Aorta (tissue), 5 donors: ENCODE results near the gene MYO1A. TPM values are rescaled to one million over a fixed set of nuclear protein-coding genes. Genes with fewer than 3 reads are reported as not detected.
A peak's percentile ranks its signal among the peaks of the same experiment; 100 is the strongest.

Experiments
- ATAC-seq: fragments of 200-7000 bp; cut with Tn5 transposase; one replicate; pipeline ENCODE4 v1.9.1; 2022; ENCODE audit warnings: moderate library complexity; ENCODE audit not compliant: low FRiP score
- DNase-seq, 2 donors: peaks; one replicate each; pipeline ENCODE4 v3.0.0-alpha.2; 2020
- H3K27ac ChIP-seq, 2 donors: one replicate each; pipeline ENCODE4 v1.5.1; 2013; ENCODE audit warnings: low read length in 2 of 2, mild to moderate bottlenecking in 2 of 2, moderate library complexity in 2 of 2, control low read depth in 1 of 2, inconsistent platforms in 1 of 2, low read depth in 1 of 2
- H3K27me3 ChIP-seq, 2 donors: one replicate each; pipeline ENCODE4 v1.6.1; 2013; ENCODE audit warnings: control low read depth in 1 of 2, low read length in 1 of 2, mild to moderate bottlenecking in 1 of 2, moderate library complexity in 1 of 2; ENCODE audit not compliant: insufficient read depth in 2 of 2, control insufficient read depth in 1 of 2
- H3K36me3 ChIP-seq, 2 donors: one replicate each; pipeline ENCODE4 v1.6.1; 2013; ENCODE audit warnings: control low read depth in 1 of 2, low read length in 1 of 2, mild to moderate bottlenecking in 1 of 2; ENCODE audit not compliant: insufficient read depth in 2 of 2, control insufficient read depth in 1 of 2
- H3K4me1 ChIP-seq, 2 donors: one replicate each; pipeline ENCODE4 v1.6.1; 2013; ENCODE audit warnings: low read length in 2 of 2, control low read depth in 1 of 2, mild to moderate bottlenecking in 1 of 2, moderate library complexity in 1 of 2; ENCODE audit not compliant: insufficient read depth in 2 of 2, control insufficient read depth in 1 of 2
- H3K4me3 ChIP-seq, 2 donors: one replicate each; pipeline ENCODE4 v1.5.1; 2013; ENCODE audit warnings: low read length in 2 of 2, control low read depth in 1 of 2, mild to moderate bottlenecking in 1 of 2
- H3K9me3 ChIP-seq: one replicate; pipeline ENCODE4 v1.6.1; 2013; ENCODE audit warnings: mild to moderate bottlenecking, low read length; ENCODE audit not compliant: control insufficient read depth
- WGBS, 2 donors: extraction: QIAGEN DNeasy Blood & Tissue Kit; methylation state at CpG; one replicate each; pipeline ENCODE4 v1.1.7; 2013; 5-methylcytosine and 5-hydroxymethylcytosine counted together
- intact Hi-C, 2 donors: fragments of 100-400 bp; cut with DNase I; formaldehyde crosslinking; loops; one replicate each; pipeline versions ENCODE4 v1.14.2 to v1.15.0; 2022
- polyA plus RNA-seq, 2 donors: library from polyadenylated mRNA; stranded (reverse); fragments of 200-250 nt; gene quantifications; one replicate each; pipeline ENCODE4 v1.2.3, GENCODE V29; 2013
- total RNA-seq, 2 donors: library from RNA; stranded (reverse); fragmentation: NEBNext Ultra II Directional; extraction: Animal tissue kit (Norgen Biotek cat#: 25700); gene quantifications; one replicate each; pipeline ENCODE4 v1.2.1, GENCODE V29; 2021
- donor health status: healthy with polysubstance abuse.
- donor health status: Bipolar disorder and iron deficiency.
- donor health status: DM: no; HTN: no; CAD: no.
- donor health status: DM: no; HTN: no; CAD: no.
- donor health status: DM: yes; HTN: yes; CAD: no.

MYO1A gene
- total and polyA plus RNA-seq, 4 donors: 0.05 to 77.4 (median 1.0) TPM

DNA sequence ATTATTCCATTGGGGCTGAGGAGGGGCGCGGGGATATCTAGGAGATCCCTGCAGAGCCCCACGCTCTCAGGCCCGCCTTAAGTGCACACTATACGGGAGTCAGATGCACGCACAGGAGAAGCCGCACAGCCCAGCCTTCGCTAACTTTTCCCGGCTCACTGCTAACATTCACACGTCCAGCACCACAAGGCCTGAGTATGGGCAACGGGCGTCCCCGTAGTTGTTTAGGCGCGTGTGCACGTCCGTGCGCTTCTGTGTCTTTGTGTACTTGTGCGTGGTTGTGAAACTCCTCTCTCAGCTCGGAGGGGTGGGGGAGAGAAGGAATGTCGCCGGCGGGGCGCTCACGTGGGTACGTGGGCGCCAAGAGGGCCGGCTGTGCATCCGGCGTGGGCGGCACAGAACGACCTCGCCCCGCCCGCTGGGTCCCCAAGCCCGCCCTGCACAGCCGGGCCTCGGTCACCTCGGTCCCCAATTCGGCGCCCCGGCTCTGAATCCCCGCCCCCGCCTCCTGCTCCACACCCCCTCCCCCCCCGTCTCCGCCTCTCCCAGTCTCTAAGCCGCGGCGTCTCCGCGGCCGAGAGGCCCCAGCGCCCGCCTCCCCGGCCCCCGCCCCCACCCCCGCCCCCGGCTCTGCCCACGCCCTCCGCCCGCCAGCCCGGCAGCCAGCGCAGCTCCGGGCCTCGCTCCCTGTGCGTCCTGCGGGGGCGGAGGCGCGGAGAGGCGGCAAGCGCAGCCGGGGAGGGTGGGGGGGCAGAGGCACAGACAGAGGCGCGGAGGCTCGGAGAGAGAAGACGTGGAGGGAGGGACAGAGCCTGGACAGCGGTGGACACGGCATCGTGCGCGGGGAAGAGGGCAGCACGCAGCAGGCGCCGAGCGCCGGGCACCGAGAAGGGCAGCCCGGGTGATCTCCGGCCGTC lies 38.7 kb upstream of the MYO1A start, which contains the start of gene NAB2:
Gene NAB2, plus strand, starts transcription at position 761 of the 917 bp plus-strand sequence. CDS start 158 bp downstream, outside the sequence.
- Histone ChIP-seq H3K27me3 (no peaks in the 10 kb centered on the region), H3K4me1 (peaks cover 0 to 6% of the 10 kb centered on the region in 2 donors), H3K27ac (peak within 1 kb of the TSS; percentile 94), H3K36me3 (no peaks in the 10 kb centered on the region), H3K4me3 (peak within 1 kb of the TSS; percentile 73 to 92), H3K9me3 (no peaks in the 10 kb centered on the region)
- WGBS, 2 donors: 0 to 1% methylated on average over 59 to 91 of the region's 91 CpGs
- ATAC-seq: peak; percentile 87
- DNase-seq: peak; percentile 98
- intact Hi-C loops: loop anchor here in 1 of 2 donors (1.0 to 5.0 kb wide), 2 partner anchors 23 to 401 kb away; partner anchors contain the start of genes PTGES3 and STAT6

DNA sequence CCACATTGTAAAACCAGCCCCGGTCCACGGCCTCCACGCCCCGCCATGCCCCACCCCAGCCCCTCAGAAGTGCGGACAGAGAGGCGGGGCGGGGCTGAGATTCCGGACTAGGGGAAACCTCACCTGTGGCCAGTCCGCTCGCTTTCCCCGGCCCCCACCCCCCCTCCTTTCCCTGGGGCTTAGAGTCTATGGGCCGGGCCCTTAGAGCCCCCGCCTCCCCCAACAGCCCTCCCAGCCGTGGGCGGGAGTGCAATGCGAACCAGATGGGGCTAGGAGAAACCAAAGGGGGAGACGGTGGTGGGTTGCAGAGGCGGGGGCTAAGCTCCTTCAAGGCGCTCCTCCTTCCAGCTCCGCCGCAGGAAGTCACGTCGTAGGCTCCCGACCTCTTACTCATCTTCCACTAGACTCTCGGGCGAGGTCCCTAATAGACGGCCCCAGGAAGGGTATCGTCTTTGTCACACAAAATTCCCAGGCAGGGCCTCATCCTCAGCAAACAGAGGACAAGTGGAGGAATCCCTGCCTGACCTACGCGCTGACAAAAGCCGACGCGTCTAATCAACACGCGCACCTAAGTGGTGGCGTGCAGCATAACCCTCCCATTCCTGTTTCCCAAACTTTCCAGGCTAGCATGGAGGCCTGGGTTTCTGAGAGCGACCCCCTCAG lies 37.9 kb upstream of the MYO1A start:
- Histone ChIP-seq H3K4me3 (peak overlapping the region; percentile 37 to 75), H3K9me3 (no peaks in the 10 kb centered on the region), H3K4me1 (peaks cover 0 to 6% of the 10 kb centered on the region in 2 donors), H3K36me3 (no peaks in the 10 kb centered on the region), H3K27ac (peak overlapping the region; percentile 94), H3K27me3 (no peaks in the 10 kb centered on the region)
- 0% methylated on average over 32 to 37 of the region's 37 CpGs for WGBS, 2 donors
- intact Hi-C loops: loop anchor here in 1 of 2 donors (5.0 kb wide), 1 partner anchor 401 kb away; the partner anchor contains the start of gene PTGES3
- ATAC-seq: peak; percentile 82
- peak; percentile 93 to 95 for DNase-seq

DNA sequence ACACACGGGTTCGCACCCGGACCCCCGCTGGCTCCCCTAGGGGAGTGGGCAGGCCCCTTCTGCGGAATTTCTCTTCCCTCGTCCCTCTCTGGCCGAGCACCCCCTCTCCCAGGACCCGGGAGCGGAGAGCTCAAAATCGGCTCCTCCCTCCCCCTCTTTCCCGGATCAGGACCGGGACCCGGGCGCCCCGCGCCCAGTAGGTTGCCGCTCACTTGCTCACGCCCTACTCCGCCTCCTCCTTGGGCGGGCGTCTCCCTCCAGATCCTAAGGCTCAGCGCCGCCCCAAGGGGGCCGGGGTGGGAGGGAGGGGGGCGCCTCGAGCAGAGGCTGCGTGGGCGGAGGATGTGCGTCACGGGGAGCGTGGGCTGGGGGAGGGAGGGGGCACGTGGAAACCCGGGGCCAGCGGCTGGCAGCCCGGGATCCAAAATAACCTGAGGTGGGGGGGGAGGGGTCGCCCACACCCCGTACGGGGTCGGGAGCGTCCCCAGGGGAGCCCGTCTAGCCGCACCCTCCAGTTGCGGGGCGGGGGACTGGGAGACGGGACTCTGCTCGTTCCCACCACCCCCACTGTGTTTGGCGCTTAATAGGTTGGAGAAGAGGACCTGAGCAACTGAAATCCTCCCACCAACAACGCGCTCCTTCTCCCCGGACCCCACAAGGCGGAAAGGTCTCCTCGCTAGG lies 37.2 kb upstream of the MYO1A start:
- Histone ChIP-seq H3K4me3 (peak overlapping the region; percentile 75 to 95), H3K27me3 (no peaks in the 10 kb centered on the region), H3K36me3 (no peaks in the 10 kb centered on the region), H3K27ac (peak overlapping the region; percentile 94), H3K9me3 (no peaks in the 10 kb centered on the region), H3K4me1 (peaks cover 0 to 5% of the 10 kb centered on the region in 2 donors)
- peak; percentile 96 to 99 for DNase-seq
- WGBS, 2 donors: 0 to 1% methylated on average over 39 to 52 of the region's 52 CpGs
- ATAC-seq: peak; percentile 85
- intact Hi-C loops: loop anchor here in 1 of 2 donors (5.0 kb wide), 1 partner anchor 400 kb away; the partner anchor contains the start of gene PTGES3

DNA sequence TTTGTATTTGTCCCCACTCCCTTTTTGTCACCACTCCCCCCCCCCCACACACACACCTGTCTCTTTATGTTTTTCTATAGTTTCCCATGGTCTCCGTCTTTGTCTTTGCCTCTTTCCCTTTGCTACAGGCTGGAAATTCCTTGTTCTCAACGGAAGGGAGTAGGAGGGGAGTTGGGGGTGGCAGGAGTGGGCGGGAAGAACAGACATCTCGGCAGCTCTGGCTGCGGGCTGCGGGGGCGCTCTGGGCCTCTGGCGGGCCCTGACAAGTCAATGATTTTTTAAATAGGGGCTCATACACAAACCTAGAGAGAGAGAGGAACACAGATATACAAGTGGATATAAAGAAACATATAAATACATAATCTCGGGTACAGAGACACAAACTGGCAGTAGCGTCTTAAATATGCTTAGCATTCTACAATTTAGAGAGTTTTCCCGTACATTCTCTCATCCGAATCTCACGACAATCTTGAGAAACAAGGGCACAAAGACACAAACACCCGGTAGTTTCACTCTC lies 36.6 kb upstream of the MYO1A start:
- Histone ChIP-seq H3K4me1 (peaks cover 0 to 3% of the 10 kb centered on the region in 2 donors), H3K36me3 (no peaks in the 10 kb centered on the region), H3K9me3 (no peaks in the 10 kb centered on the region), H3K27me3 (no peaks in the 10 kb centered on the region), H3K27ac (peak overlapping the region; percentile 92 to 94), H3K4me3 (peak overlapping the region; percentile 75 to 95)
- DNase-seq (peak; percentile 74 to 89), ATAC-seq (no peak)
- intact Hi-C loops: loop anchor here in 1 of 2 donors (5.0 kb wide), 1 partner anchor 399 kb away; the partner anchor contains the start of gene PTGES3
- WGBS, 2 donors: 0% methylated on average over 14 of the region's 14 CpGs

DNA sequence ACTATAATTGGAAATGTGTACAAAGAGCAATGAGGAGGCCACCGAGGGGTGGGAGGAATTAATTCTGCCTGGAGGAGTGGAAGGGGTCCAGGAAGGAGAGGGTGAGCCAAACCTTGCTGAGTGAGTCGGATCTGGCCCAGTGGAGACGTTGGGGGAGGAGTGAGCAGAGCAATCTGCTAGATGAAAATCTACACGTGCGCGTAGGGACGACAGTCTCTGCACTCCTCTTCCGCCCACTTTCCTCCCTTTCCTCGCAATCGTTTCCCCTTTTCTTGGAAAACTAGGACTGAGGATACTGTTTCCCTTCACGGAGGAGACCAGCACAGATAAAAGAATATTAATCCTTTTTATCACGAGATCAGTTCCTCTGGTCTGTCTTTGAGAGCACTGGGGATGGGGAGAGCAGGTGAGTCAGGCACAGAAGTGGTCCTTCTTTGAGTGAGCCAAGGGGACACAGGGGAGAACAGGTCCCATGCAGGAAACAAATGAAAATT lies 36.1 kb upstream of the MYO1A start:
- Histone ChIP-seq H3K9me3 (no peaks in the 10 kb centered on the region), H3K36me3 (no peaks in the 10 kb centered on the region), H3K27ac (peak overlapping the region; percentile 7 to 74), H3K27me3 (no peaks in the 10 kb centered on the region), H3K4me1 (no peaks in the 10 kb centered on the region), H3K4me3 (no peak overlapping the region)
- ATAC-seq (no peak), DNase-seq (peak; percentile 71 to 79)
- intact Hi-C loops: loop anchor here in 1 of 2 donors (5.0 kb wide), 1 partner anchor 399 kb away; the partner anchor contains the start of gene PTGES3
- 8% methylated on average over 12 of the region's 12 CpGs for WGBS, 2 donors

DNA sequence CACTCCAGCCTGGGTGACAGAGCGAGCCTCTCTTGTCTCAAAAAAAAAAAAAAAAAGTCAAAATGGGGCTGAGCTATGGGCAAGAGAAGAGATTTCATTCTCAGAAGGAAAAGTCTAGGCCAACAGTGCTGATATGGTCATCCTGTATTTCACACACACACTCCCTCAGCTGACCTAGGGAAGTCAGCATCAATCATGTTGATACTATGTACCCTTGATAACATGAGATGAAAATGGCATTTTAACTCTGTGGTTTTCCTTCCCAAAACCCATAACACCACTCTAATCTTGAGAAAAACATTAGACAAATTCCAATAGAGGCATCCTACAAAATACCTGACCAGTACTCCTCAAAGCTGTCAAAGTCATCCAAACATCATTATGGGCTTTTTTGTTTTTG lies 30.9 kb upstream of the MYO1A start:
- DNase-seq (no peak), ATAC-seq (no peak)
- Histone ChIP-seq H3K4me1 (no peaks in the 10 kb centered on the region), H3K27ac (no peak overlapping the region), H3K4me3 (no peak overlapping the region), H3K9me3 (no peaks in the 10 kb centered on the region), H3K27me3 (no peaks in the 10 kb centered on the region), H3K36me3 (no peaks in the 10 kb centered on the region)
- intact Hi-C loops: no loop called here
- WGBS, 2 donors: 95 to 100% methylated on average over 1 of the region's 1 CpG

DNA sequence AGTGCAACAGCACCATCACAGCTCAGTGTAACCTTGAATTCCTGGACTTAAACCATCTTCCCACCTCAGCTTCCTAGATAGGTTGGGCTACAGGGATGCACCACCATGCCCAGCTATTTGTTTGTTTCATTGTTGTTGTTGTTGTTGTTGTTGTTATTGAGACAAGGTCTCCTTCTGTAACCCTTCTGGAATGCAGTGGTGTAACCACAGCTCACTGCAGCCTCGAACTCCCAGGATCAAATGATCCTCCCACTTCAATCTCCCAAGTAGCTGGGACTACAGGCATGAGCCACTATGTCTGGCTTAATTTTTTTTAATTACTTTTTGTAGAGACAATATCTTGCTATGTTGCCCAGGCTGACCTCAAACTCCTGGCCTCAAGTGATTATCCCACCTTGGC lies 29.9 kb upstream of the MYO1A start:
- Histone ChIP-seq H3K4me1 (no peaks in the 10 kb centered on the region), H3K4me3 (no peak overlapping the region), H3K27me3 (no peaks in the 10 kb centered on the region), H3K27ac (peak overlapping the region; percentile 55 to 87), H3K36me3 (no peaks in the 10 kb centered on the region), H3K9me3 (no peaks in the 10 kb centered on the region)
- ATAC-seq (no peak), DNase-seq (no peak)
- intact Hi-C loops: no loop called here
- WGBS, 2 donors: 73 to 74% methylated on average over 1 of the region's 1 CpG
